Measurements from ENCODE around the gene GRIK1.

Gene GRIK1

DNA sequence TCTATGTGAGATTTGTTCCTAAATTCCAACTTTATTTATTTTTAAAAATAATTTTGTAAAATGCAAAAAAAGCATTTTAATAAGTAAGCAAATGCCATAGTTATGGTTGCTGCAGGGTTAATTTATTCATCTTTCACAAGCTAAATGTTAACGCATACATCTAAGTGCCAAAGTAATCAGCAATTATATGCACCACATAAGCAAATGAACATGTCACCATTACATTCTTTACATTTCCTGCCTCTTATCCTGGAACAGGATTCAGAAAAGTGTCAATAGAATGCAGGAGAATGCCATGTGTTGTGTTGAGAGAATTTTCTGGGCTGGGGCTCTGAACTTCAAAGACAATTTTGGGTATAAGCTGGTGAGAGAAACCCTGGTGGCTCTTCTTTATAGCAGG, 136.6 kb downstream of the GRIK1 start:
- TF ChIP-seq EZH2 (IDR thresholded peaks at IDR 0.05) (no peak), FOXP2 (optimal IDR thresholded peaks at IDR 0.05; ENCODE audit: control extremely low read depth, extremely low read length, insufficient read depth) (no peak), POLR2AphosphoS5 (IDR thresholded peaks at IDR 0.05; ENCODE audit: borderline replicate concordance, low read depth, low read length) (no peak)
- Histone ChIP-seq H3K9ac (ENCODE audit: insufficient read length) (no peak overlapping the region), H3K9me3 (ENCODE audit: low read depth, low read length) (0 out of 2 replicates have a peak, but pooled peaks cover 5% of the 10 kb centered on the region), H3K36me3 (ENCODE audit: insufficient read depth, low read length) (no peaks in the 10 kb centered on the region), H3K4me3 (no peak overlapping the region), H3K27ac (no peak overlapping the region)
- DNase-seq (ENCODE audit: low read depth, low spot score): no peak

DNA sequence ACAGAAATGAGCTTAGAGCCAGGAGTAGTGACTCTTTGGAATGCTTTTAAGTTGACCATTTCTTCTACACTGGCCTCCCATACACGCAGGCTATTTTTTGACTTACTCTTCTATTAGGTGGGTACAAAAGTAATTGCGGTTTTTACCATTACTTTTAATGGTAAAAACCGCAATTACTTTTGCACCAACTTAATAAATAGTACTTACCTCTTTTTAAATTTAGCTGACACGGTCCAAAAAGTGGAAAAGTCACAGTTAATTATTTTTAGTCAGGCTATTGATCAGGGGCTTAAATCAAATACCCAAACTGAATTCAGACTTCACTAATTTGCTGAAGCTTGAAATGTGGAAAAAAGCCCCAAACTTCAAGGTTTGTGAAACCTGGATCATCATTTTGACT, 138.7 kb downstream of the GRIK1 start:
- no peaks in the 10 kb centered on the region for H3K36me3 ChIP-seq (ENCODE audit: insufficient read depth, low read length)
- H3K27ac ChIP-seq: no peak overlapping the region
- no peak overlapping the region for H3K4me3 ChIP-seq
- H3K9ac ChIP-seq (ENCODE audit: insufficient read length): no peak overlapping the region
- no peak for TF ChIP-seq FOXP2 (optimal IDR thresholded peaks at IDR 0.05; ENCODE audit: control extremely low read depth, extremely low read length, insufficient read depth)
- TF ChIP-seq POLR2AphosphoS5 (IDR thresholded peaks at IDR 0.05; ENCODE audit: borderline replicate concordance, low read depth, low read length): no peak
- TF ChIP-seq EZH2 (IDR thresholded peaks at IDR 0.05): no peak
- DNase-seq (ENCODE audit: low read depth, low spot score): no peak
- H3K9me3 ChIP-seq (ENCODE audit: low read depth, low read length): 0 out of 2 replicates have a peak, but pooled peaks cover 5% of the 10 kb centered on the region

DNA sequence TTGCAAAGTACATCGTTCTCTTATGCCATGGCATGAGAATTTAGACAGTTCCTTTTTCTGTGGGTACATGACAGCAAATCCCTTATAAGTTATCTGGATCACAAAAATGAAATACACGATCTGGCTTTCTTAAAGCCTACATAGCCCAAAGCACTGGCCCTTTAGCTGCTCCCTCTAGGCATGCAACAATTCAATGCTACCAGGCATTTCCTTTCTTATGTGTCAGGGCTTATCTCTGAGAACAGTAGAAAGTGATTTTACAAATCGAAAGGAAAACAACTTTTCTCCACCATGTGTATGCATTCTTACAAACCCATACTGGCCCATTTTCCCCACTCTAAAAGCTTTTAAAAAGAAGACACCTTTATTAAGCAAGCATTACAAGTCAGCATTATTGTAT, 139.7 kb downstream of the GRIK1 start:
- Histone ChIP-seq H3K27ac (no peak overlapping the region), H3K9ac (ENCODE audit: insufficient read length) (no peak overlapping the region), H3K9me3 (ENCODE audit: low read depth, low read length) (0 out of 2 replicates have a peak, but pooled peaks cover 5% of the 10 kb centered on the region), H3K36me3 (ENCODE audit: insufficient read depth, low read length) (no peaks in the 10 kb centered on the region), H3K4me3 (no peak overlapping the region)
- TF ChIP-seq EZH2 (IDR thresholded peaks at IDR 0.05): no peak
- no peak for TF ChIP-seq POLR2AphosphoS5 (IDR thresholded peaks at IDR 0.05; ENCODE audit: borderline replicate concordance, low read depth, low read length)
- no peak for TF ChIP-seq FOXP2 (optimal IDR thresholded peaks at IDR 0.05; ENCODE audit: control extremely low read depth, extremely low read length, insufficient read depth)
- DNase-seq (ENCODE audit: low read depth, low spot score): no peak

DNA sequence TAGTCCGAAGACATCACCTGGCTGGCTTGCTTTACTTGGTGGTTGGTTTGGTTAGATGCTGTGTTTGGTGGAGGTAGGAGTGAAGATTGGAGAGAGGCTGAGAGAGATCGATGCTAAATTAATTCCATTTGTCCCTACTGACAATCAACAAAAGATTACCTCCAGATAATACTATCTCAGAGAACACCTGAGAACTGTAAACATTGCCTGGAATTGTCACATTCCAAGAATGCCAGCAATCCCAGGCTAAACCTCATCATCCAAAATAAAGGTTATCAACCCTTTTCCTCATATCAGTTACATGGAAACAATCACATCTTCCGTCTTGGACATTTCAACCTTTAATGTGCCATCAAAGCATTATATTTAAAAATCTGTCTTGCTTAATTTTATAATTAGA, 141.0 kb downstream of the GRIK1 start:
- Histone ChIP-seq H3K9ac (ENCODE audit: insufficient read length) (no peak overlapping the region), H3K36me3 (ENCODE audit: insufficient read depth, low read length) (no peaks in the 10 kb centered on the region), H3K4me3 (no peak overlapping the region), H3K27ac (no peak overlapping the region), H3K9me3 (ENCODE audit: low read depth, low read length) (0 out of 2 replicates have a peak, but pooled peaks cover 5% of the 10 kb centered on the region)
- no peak for DNase-seq (ENCODE audit: low read depth, low spot score)
- TF ChIP-seq POLR2AphosphoS5 (IDR thresholded peaks at IDR 0.05; ENCODE audit: borderline replicate concordance, low read depth, low read length) (no peak), FOXP2 (optimal IDR thresholded peaks at IDR 0.05; ENCODE audit: control extremely low read depth, extremely low read length, insufficient read depth) (no peak), EZH2 (IDR thresholded peaks at IDR 0.05) (no peak)

DNA sequence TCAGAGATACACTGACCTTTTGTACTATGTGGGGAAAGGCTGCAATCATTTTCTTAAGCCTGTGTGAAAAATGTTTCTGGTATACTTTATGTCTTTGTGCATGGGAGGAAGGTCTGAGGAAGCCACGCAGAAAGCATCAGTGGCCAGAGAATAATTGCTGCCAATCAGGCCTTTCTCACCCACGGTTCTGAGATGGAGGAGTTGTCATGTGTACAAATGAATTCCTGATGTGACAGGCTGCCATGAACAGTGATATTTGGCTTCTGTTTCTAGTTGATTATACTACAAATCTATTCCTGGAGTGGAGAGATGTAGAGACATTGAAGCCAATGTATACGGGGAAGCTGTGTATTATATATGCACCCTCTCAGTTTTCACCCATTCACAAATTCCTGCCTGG, 142.6 kb downstream of the GRIK1 start:
- H3K27ac ChIP-seq: no peak overlapping the region
- no peak overlapping the region for H3K4me3 ChIP-seq
- H3K9ac ChIP-seq (ENCODE audit: insufficient read length): no peak overlapping the region
- H3K9me3 ChIP-seq (ENCODE audit: low read depth, low read length): no peaks in the 10 kb centered on the region
- no peaks in the 10 kb centered on the region for H3K36me3 ChIP-seq (ENCODE audit: insufficient read depth, low read length)
- no peak for DNase-seq (ENCODE audit: low read depth, low spot score)
- TF ChIP-seq EZH2 (IDR thresholded peaks at IDR 0.05) (no peak), FOXP2 (optimal IDR thresholded peaks at IDR 0.05; ENCODE audit: control extremely low read depth, extremely low read length, insufficient read depth) (no peak), POLR2AphosphoS5 (IDR thresholded peaks at IDR 0.05; ENCODE audit: borderline replicate concordance, low read depth, low read length) (no peak)

DNA sequence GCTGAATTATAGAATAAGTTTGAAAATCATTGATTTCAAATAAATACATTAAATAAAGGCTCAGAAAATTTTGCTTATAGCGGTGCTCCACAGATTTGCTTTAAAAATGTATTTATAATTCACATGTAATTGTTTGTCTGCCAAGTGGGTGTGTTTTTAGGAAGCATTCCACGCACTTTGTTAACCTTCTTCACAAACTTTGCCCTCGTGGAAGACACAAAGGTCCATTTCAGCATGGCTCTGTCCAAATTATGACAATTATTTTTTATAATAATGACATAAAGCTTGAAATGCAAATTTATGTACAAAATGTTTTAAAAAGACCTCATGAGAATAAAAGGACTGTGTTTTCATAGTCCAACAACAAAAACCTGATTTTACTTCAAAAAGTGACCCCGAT, 146.1 kb downstream of the GRIK1 start:
- H3K27ac ChIP-seq: no peak overlapping the region
- DNase-seq (ENCODE audit: low read depth, low spot score): no peak
- TF ChIP-seq FOXP2 (optimal IDR thresholded peaks at IDR 0.05; ENCODE audit: control extremely low read depth, extremely low read length, insufficient read depth): no peak
- TF ChIP-seq POLR2AphosphoS5 (IDR thresholded peaks at IDR 0.05; ENCODE audit: borderline replicate concordance, low read depth, low read length): no peak
- no peak for TF ChIP-seq EZH2 (IDR thresholded peaks at IDR 0.05)

DNA sequence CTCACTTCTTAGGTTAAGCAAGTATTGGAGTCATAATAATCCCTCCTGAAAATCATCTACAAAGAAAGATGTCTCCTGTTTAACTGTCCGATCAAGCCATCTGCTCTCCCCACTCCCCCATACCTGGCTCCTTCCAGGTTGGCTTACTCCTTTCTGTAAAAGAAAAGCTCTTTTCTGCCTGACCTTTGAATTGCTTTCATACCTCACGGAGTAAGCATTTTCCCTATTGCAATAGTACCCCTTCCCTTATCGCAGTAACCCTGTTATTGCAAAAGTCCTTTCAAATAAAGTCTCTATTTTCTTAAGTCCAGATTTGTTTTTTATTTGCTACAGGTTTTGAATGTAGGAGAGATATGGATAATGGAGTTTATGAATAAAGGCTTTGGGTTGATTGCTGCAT, 150.4 kb downstream of the GRIK1 start:
- Histone ChIP-seq H3K9me3 (ENCODE audit: low read depth, low read length) (no peaks in the 10 kb centered on the region), H3K36me3 (ENCODE audit: insufficient read depth, low read length) (no peaks in the 10 kb centered on the region), H3K9ac (ENCODE audit: insufficient read length) (no peak overlapping the region), H3K27ac (no peak overlapping the region), H3K4me3 (no peak overlapping the region)
- TF ChIP-seq FOXP2 (optimal IDR thresholded peaks at IDR 0.05; ENCODE audit: control extremely low read depth, extremely low read length, insufficient read depth) (no peak), POLR2AphosphoS5 (IDR thresholded peaks at IDR 0.05; ENCODE audit: borderline replicate concordance, low read depth, low read length) (no peak), EZH2 (IDR thresholded peaks at IDR 0.05) (no peak)
- no peak for DNase-seq (ENCODE audit: low read depth, low spot score)

More for the DNA sequence above, 146.1 kb downstream of the GRIK1 start:
- no peak overlapping the region for H3K9ac ChIP-seq (ENCODE audit: insufficient read length)
- H3K4me3 ChIP-seq: no peak overlapping the region
- H3K36me3 ChIP-seq (ENCODE audit: insufficient read depth, low read length): no peaks in the 10 kb centered on the region
- no peaks in the 10 kb centered on the region for H3K9me3 ChIP-seq (ENCODE audit: low read depth, low read length)

DNA sequence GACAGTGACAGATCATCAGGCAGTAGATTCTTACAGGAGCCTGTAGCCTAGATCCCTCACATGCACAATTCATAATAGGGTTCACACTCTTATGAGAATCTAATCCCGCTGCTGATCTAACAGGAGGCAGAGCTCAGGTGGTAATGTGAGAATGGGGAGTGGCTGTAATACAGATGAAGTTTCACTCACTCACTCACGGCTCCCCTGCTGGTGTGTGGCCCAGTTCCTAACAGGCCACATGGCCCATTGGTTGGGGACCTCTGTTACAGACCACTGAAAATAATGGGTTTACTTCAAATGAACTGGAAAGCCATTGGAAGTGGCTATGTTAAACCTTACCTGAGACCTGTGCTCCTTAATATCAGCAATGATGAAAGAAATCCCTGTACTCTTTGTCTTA, 151.0 kb downstream of the GRIK1 start:
- H3K4me3 ChIP-seq: no peak overlapping the region
- no peak for DNase-seq (ENCODE audit: low read depth, low spot score)
- no peak overlapping the region for H3K27ac ChIP-seq
- no peaks in the 10 kb centered on the region for H3K9me3 ChIP-seq (ENCODE audit: low read depth, low read length)
- TF ChIP-seq FOXP2 (optimal IDR thresholded peaks at IDR 0.05; ENCODE audit: control extremely low read depth, extremely low read length, insufficient read depth) (no peak), EZH2 (IDR thresholded peaks at IDR 0.05) (no peak), POLR2AphosphoS5 (IDR thresholded peaks at IDR 0.05; ENCODE audit: borderline replicate concordance, low read depth, low read length) (no peak)
- no peaks in the 10 kb centered on the region for H3K36me3 ChIP-seq (ENCODE audit: insufficient read depth, low read length)
- no peak overlapping the region for H3K9ac ChIP-seq (ENCODE audit: insufficient read length)

DNA sequence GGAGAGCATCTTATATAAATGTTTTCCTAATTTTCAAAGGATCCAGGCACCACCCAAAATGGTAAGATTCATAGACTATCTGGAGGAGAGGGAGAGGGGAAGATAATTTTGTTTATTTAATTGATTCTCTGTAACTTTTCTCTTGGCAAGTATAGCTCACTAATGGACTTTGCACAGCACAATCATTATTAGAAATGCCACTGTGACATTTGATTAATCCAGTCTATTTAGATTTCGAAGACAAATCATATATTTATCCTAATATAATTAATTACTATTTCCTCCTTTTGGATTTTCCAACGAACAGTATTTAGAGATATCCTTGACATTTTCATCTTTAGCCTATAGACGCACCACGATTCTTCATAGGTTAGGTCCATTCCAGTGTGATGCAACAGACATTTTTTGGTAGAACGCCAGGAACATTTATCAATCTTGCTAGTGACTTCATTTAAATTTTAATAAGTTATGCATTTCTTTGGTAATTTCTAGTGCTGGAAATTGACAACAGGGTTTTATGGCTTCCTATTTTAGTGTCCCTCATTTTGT, 152.4 kb downstream of the GRIK1 start:
- H3K27ac ChIP-seq: no peak overlapping the region
- H3K4me3 ChIP-seq: no peak overlapping the region
- TF ChIP-seq FOXP2 (optimal IDR thresholded peaks at IDR 0.05; ENCODE audit: control extremely low read depth, extremely low read length, insufficient read depth) (no peak), EZH2 (IDR thresholded peaks at IDR 0.05) (no peak), POLR2AphosphoS5 (IDR thresholded peaks at IDR 0.05; ENCODE audit: borderline replicate concordance, low read depth, low read length) (no peak)
- H3K9me3 ChIP-seq (ENCODE audit: low read depth, low read length): no peaks in the 10 kb centered on the region
- H3K9ac ChIP-seq (ENCODE audit: insufficient read length): no peak overlapping the region
- H3K36me3 ChIP-seq (ENCODE audit: insufficient read depth, low read length): no peaks in the 10 kb centered on the region
- no peak for DNase-seq (ENCODE audit: low read depth, low spot score)

All from SK-N-MC (cell line).